GM13976 (cell line): ENCODE data around the gene GHRL.

Experiments used
- DNase-seq: peaks from one replicate; pipeline ENCODE4 v3.0.0; 2012; ENCODE audit warnings: low spot score
- CTCF ChIP-seq: IDR thresholded peaks from 2 replicates; pipeline ENCODE4 v1.5.1; 2012; ENCODE audit warnings: borderline replicate concordance, mild to moderate bottlenecking; ENCODE audit not compliant: insufficient read depth; ENCODE audit errors: extremely low read depth, missing control alignments, control extremely low read depth
- in situ Hi-C: fragments of 300-500 bp; cut with MboI; formaldehyde crosslinking; loops from one replicate; pipeline ENCODE4 v1.12.0; 2022; ENCODE audit warnings: low sequenced_read_pairs, mixed read lengths, inconsistent platforms; ENCODE audit not compliant: unreplicated experiment

GHRL gene

GRCh38 chr3:10312391-10312790 lies 19.6 kb upstream of the GHRL start:
- TF ChIP-seq CTCF: no peak
- no peak for DNase-seq
- in situ Hi-C loops: no loop called here

- in situ Hi-C loops: no loop called here
- no peak for TF ChIP-seq CTCF
- no peak for DNase-seq
These were observed 19.0 kb upstream of the GHRL start for GRCh38 chr3:10311710-10312109.

GRCh38 chr3:10310578-10310977 lies 17.8 kb upstream of the GHRL start:
- DNase-seq: no peak
- no peak for TF ChIP-seq CTCF
- in situ Hi-C loops: no loop called here

GRCh38 chr3:10309736-10310135 lies 17.0 kb upstream of the GHRL start:
- TF ChIP-seq CTCF: no peak
- DNase-seq: no peak
- in situ Hi-C loops: no loop called here

- in situ Hi-C loops: no loop called here
- no peak for TF ChIP-seq CTCF
- no peak for DNase-seq
These were observed 15.9 kb upstream of the GHRL start for GRCh38 chr3:10308678-10309077.

GRCh38 chr3:10306156-10306555 lies 13.4 kb upstream of the GHRL start:
- no peak for TF ChIP-seq CTCF
- in situ Hi-C loops: no loop called here
- no peak for DNase-seq
